ENCODE data around the gene GNB1L.

Gene GNB1L

GRCh38 chr22:19758896-19759426 lies 95.7 kb downstream of the GNB1L start:
- TF ChIP-seq, protein P1, sequence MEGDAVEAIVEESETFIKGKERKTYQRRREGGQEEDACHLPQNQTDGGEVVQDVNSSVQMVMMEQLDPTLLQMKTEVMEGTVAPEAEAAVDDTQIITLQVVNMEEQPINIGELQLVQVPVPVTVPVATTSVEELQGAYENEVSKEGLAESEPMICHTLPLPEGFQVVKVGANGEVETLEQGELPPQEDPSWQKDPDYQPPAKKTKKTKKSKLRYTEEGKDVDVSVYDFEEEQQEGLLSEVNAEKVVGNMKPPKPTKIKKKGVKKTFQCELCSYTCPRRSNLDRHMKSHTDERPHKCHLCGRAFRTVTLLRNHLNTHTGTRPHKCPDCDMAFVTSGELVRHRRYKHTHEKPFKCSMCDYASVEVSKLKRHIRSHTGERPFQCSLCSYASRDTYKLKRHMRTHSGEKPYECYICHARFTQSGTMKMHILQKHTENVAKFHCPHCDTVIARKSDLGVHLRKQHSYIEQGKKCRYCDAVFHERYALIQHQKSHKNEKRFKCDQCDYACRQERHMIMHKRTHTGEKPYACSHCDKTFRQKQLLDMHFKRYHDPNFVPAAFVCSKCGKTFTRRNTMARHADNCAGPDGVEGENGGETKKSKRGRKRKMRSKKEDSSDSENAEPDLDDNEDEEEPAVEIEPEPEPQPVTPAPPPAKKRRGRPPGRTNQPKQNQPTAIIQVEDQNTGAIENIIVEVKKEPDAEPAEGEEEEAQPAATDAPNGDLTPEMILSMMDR (IDR thresholded peaks at IDR 0.05; ENCODE audit: control insufficient read depth, insufficient read depth, low read depth, low read length, missing control alignments), result no peak
- H3K4me3 ChIP-seq (ENCODE audit: control insufficient read depth, low read depth, low read length), result no peak overlapping the region

GRCh38 chr22:19757985-19758895 lies 96.4 kb downstream of the GNB1L start:
- H3K4me3 ChIP-seq (ENCODE audit: control insufficient read depth, low read depth, low read length), result no peak overlapping the region
- no peak for DNase-seq (ENCODE audit: low read depth)
- TF ChIP-seq, protein P1 (IDR thresholded peaks at IDR 0.05; ENCODE audit: control insufficient read depth, insufficient read depth, low read depth, low read length, missing control alignments), result no peak

More at GRCh38 chr22:19758896-19759426, 95.7 kb downstream of the GNB1L start:
- DNase-seq (ENCODE audit: low read depth), result no peak

GRCh38 chr22:19757140-19757984 lies 97.3 kb downstream of the GNB1L start:
- TF ChIP-seq, protein P1 (IDR thresholded peaks at IDR 0.05; ENCODE audit: control insufficient read depth, insufficient read depth, low read depth, low read length, missing control alignments), result no peak
- H3K4me3 ChIP-seq (ENCODE audit: control insufficient read depth, low read depth, low read length), result no peak overlapping the region
- DNase-seq (ENCODE audit: low read depth), result no peak

GRCh38 chr22:19756288-19757128 lies 98.2 kb downstream of the GNB1L start:
- DNase-seq (ENCODE audit: low read depth), result no peak
- TF ChIP-seq, protein P1 (IDR thresholded peaks at IDR 0.05; ENCODE audit: control insufficient read depth, insufficient read depth, low read depth, low read length, missing control alignments), result peak; percentile 52
- no peak overlapping the region for H3K4me3 ChIP-seq (ENCODE audit: control insufficient read depth, low read depth, low read length)

- no peak overlapping the region for H3K4me3 ChIP-seq (ENCODE audit: control insufficient read depth, low read depth, low read length)
- TF ChIP-seq, protein P1 (IDR thresholded peaks at IDR 0.05; ENCODE audit: control insufficient read depth, insufficient read depth, low read depth, low read length, missing control alignments), result peak; percentile 12
- DNase-seq (ENCODE audit: low read depth), result no peak
Measured at GRCh38 chr22:19755722-19756287, 98.9 kb downstream of the GNB1L start.
